HepG2 (cell line): ENCODE measurements around the gene RMND5A. TPM values are rescaled to one million over a fixed set of nuclear protein-coding genes. Genes with fewer than 3 reads are reported as not detected.
A peak's percentile ranks its signal among the peaks of the same experiment; 100 is the strongest.

Experiments
- ATAC-seq: fragments of 200-7000 bp; cut with Tn5 transposase; 3 replicates; pipeline ENCODE4 v1.9.1; 2020; ENCODE audit warnings: mild to moderate bottlenecking, moderate library complexity
- BruUV-seq: library from RNA; stranded (reverse); fragments of 400-500 nt; replicated peaks from 2 replicates; lab custom pipeline; 2021; lab: Mats Ljungman, UMichigan
- CTCF ChIA-PET: fragments of 300-600 bp; formaldehyde crosslinking; extraction: SDS; loops from one replicate; lab custom pipeline; 2021; ENCODE audit warnings: low total read pairs, inconsistent platforms, low intra/inter-chr PET ratio; lab: Yijun Ruan, JAX
- POLR2A ChIA-PET: fragments of 350-600 bp; sonication (Branson Sonifier 250); formaldehyde crosslinking; loops from one replicate; lab custom pipeline; 2020; ENCODE audit warnings: antibody characterized with exemption, inconsistent platforms; lab: Yijun Ruan, JAX
- DNase-seq: peaks from one replicate; pipeline ENCODE4 v3.0.0-alpha.2; 2015; ENCODE audit warnings: low spot score
- FAIRE-seq: peaks from 3 replicates; lab custom pipeline; 2011; peaks lifted over from hg19 to GRCh38; lab: Jason Lieb, UNC
- H2AFZ ChIP-seq: one replicate; pipeline ENCODE4 v1.6.1; 2011; ENCODE audit warnings: low read length, inconsistent platforms
- H3K27ac ChIP-seq: fragments of 300-600 bp; 3 replicates; pipeline ENCODE4 v1.8.0; 2011; ENCODE audit warnings: mixed run types, mild to moderate bottlenecking, mixed read lengths, low read length, inconsistent platforms; ENCODE audit not compliant: insufficient read depth; ENCODE audit errors: extremely low read length
- H3K27me3 ChIP-seq, 2 experiments: fragments of 200-600 bp in 1 of 2; 2 replicates in 1 of 2; 3 replicates in 1 of 2; pipeline versions ENCODE4 v1.6.0 to v1.8.0; 2011; ENCODE audit warnings: low read length in 2 of 2, mild to moderate bottlenecking in 2 of 2, moderate library complexity in 2 of 2, inconsistent platforms in 1 of 2; ENCODE audit not compliant: insufficient read depth in 2 of 2, control insufficient read depth in 1 of 2
- H3K36me3 ChIP-seq, 2 experiments: fragments of 200-600 bp in 1 of 2; replicated peaks in 1 of 2; 2 replicates in 1 of 2; 3 replicates in 1 of 2; pipeline versions ENCODE4 v1.5.1 to v1.8.0; 2011; ENCODE audit warnings: low read length in 2 of 2, inconsistent platforms in 1 of 2; ENCODE audit not compliant: insufficient read depth in 2 of 2, control insufficient read depth in 1 of 2
- H3K4me1 ChIP-seq: 2 replicates; pipeline ENCODE4 v1.5.1; 2012; ENCODE audit warnings: low read length, inconsistent platforms; ENCODE audit not compliant: insufficient read depth
- H3K4me2 ChIP-seq: 2 replicates; pipeline ENCODE4 v1.6.0; 2011; ENCODE audit warnings: low read depth, low read length, inconsistent platforms
- H3K4me3 ChIP-seq, 3 experiments: fragments of 200-600 bp in 1 of 3; sonication (generic), shearing (Covaris generic) in 1 of 3; replicated peaks in 1 of 3; 2 replicates each; pipeline ENCODE4 v1.5.1; 2011 to 2016; ENCODE audit warnings: low read length in 3 of 3, inconsistent platforms in 2 of 3, low read depth in 2 of 3, mild to moderate bottlenecking in 2 of 3, control low read depth in 1 of 3, mixed read lengths in 1 of 3; ENCODE audit not compliant: insufficient read depth in 1 of 3
- H3K79me2 ChIP-seq: one replicate; pipeline ENCODE4 v1.6.1; 2011; ENCODE audit warnings: low read length, inconsistent platforms; ENCODE audit not compliant: insufficient read depth
- H3K9ac ChIP-seq: 2 replicates; pipeline ENCODE4 v1.6.0; 2011; ENCODE audit warnings: mild to moderate bottlenecking, low read depth, low read length, inconsistent platforms; ENCODE audit not compliant: insufficient read depth
- H3K9me3 ChIP-seq: 2 replicates; pipeline ENCODE4 v1.5.1; 2012; ENCODE audit warnings: mild to moderate bottlenecking, low read length
- H4K20me1 ChIP-seq: 2 replicates; pipeline ENCODE4 v1.6.0; 2011; ENCODE audit warnings: inconsistent platforms, mild to moderate bottlenecking, low read length, moderate library complexity; ENCODE audit not compliant: insufficient read depth
- ARNTL ChIP-seq: sonication (generic); formaldehyde crosslinking; IDR thresholded peaks from 2 replicates; pipeline ENCODE4 v1.4.0; 2020; ENCODE audit warnings: mild to moderate bottlenecking, missing genetic modification reagents
- RBM22 ChIP-seq: fragments of 200-400 bp; formaldehyde crosslinking; optimal IDR thresholded peaks from 2 replicates; pipeline ENCODE3; 2017; ENCODE audit warnings: mild to moderate bottlenecking, low read length, moderate library complexity
- TAF1 ChIP-seq: sonication (generic); formaldehyde crosslinking; IDR thresholded peaks from 2 replicates; pipeline ENCODE4 v1.4.0; 2020; ENCODE audit warnings: missing genetic modification reagents
- ZBTB8A ChIP-seq: sonication (generic); formaldehyde crosslinking; IDR thresholded peaks from 2 replicates; pipeline ENCODE4 v1.4.0; 2020; ENCODE audit warnings: mild to moderate bottlenecking, low read depth, missing genetic modification reagents, borderline replicate concordance
- ZNF337 ChIP-seq: sonication (generic); formaldehyde crosslinking; IDR thresholded peaks from 2 replicates; pipeline ENCODE4 v1.5.1; 2020; ENCODE audit warnings: missing genetic modification reagents, low read depth, mild to moderate bottlenecking, borderline replicate concordance
- ZNF569 ChIP-seq: sonication (generic); formaldehyde crosslinking; IDR thresholded peaks from 2 replicates; pipeline ENCODE4 v1.5.0; 2020; ENCODE audit warnings: mild to moderate bottlenecking, missing genetic modification reagents, moderate library complexity, borderline replicate concordance
- WGBS: methylation state at CpG from one replicate; pipeline ENCODE4 v1.1.6; 2017; ENCODE audit warnings: low lambda C conversion rate; 5-methylcytosine and 5-hydroxymethylcytosine counted together
- in situ Hi-C: cut with HindIII; loops from 2 replicates; pipeline ENCODE4 v1.10.0; 2017; ENCODE audit warnings: low pct_unique_long_range_greater_than_20kb; ENCODE audit not compliant: extremely low pct_ligation_motif_present
- intact Hi-C: fragments of 100-400 bp; cut with micrococcal nuclease; formaldehyde crosslinking; loops from one replicate; pipeline ENCODE4 v1.10.0; 2022; ENCODE audit not compliant: unreplicated experiment
- polyA plus RNA-seq, 8 experiments: library from polyadenylated mRNA; depleted of rRNA in 3 of 8; stranded (reverse) in 7 of 8; unstranded in 1 of 8; fragments of >200 nt; fragmentation: Illumina TruSeq in 4 of 8; extraction: Trizol in 4 of 8; gene quantifications; 2 replicates each; pipeline versions ENCODE4 v1.2.1 to v1.2.3, GENCODE V29; 2011 to 2016; ENCODE audit warnings: low read depth in 4 of 8, missing spikeins in 1 of 8, mixed read lengths in 1 of 8; ENCODE audit not compliant: insufficient read depth in 1 of 8
- total RNA-seq, 5 experiments: library from RNA; depleted of rRNA; stranded (reverse); fragments of >200 nt; fragmentation: Illumina TruSeq; extraction: Trizol; gene quantifications; 2 replicates each; pipeline ENCODE4 v1.2.3, GENCODE V29; 2016; ENCODE audit warnings: low read depth in 1 of 5

Gene RMND5A
- total and polyA plus RNA-seq, 2 of the 13 experiments (the other 11 are each of a cell fraction or from before 2014, with no cell fraction given) = 31.0 to 66.4 TPM

DNA sequence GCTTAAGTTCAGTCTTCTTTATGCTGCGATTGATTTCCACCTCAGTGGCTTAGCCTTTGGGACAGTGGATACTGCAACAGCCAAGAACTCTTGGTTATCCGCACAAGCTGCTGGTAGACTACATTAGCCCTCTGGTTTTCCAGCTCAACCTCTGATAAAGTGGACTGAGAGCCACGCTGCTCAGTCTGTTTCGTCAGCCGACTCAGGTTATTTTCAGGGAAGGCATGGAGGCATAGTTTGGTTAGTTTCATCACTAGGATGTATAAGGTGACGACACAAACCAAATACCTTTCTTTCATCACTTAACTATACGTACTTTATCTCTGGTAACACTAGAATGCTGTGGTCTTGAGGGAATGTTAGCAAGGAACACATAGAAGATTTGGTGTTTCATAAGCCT is 56.4 kb downstream of the RMND5A start:
- BruUV-seq = no TSS peak
- FAIRE-seq = no peak
- H3K27me3 ChIP-seq = no peaks in the 10 kb centered on the region

DNA sequence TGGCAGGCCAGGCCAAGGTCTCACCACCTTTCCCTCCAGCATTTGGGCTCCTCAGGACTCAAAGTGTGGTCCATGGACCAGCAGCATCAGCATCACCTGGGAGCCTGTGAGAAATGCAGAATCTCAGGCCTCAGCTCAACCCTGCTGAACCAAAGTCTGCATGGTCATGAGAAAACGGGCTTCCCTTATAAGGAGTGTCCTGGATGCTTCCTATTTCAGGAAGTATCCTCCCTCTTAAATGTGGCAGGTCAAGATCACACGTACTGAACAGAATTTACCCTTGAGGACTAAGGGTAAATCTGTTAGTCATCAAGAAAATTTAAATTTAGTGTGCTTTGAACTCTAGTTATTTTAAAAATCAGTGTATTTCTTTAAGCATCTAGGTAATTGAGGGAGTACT is 58.9 kb downstream of the RMND5A start:
- DNase-seq (no peak), ATAC-seq (peak; percentile 13), FAIRE-seq (no peak)
- Histone ChIP-seq H4K20me1 (no peaks in the 10 kb centered on the region), H2AFZ (no peak overlapping the region), H3K9ac (no peak overlapping the region), H3K4me3 (no peak overlapping the region), H3K4me2 (no peak overlapping the region), H3K4me1 (no peaks in the 10 kb centered on the region), H3K27ac (no peak overlapping the region), H3K9me3 (no peaks in the 10 kb centered on the region), H3K36me3 (peaks cover 6 to 21% of the 10 kb centered on the region in 2 experiments), H3K27me3 (0 out of 5 replicates have a peak, but pooled peaks cover 0 to 3% of the 10 kb centered on the region in 2 experiments), H3K79me2 (no peaks in the 10 kb centered on the region)
- POLR2A ChIA-PET = no interaction called here
- intact Hi-C loops (no loop called here), in situ Hi-C loops (no loop called here)
- no TSS peak for BruUV-seq
- CTCF ChIA-PET = no interaction called here
- WGBS = 40% methylated on average over 2 of the region's 2 CpGs
- no peak for TF ChIP-seq ZNF569 (CRISPR knock-in tag)
- no peak for TF ChIP-seq ARNTL (CRISPR knock-in tag)
- no peak for TF ChIP-seq ZNF337
- TF ChIP-seq TAF1 = no peak
- TF ChIP-seq RBM22 = peak; percentile 47

More for the DNA sequence above, 56.4 kb downstream of the RMND5A start:
- H3K4me3 ChIP-seq = no peak overlapping the region
- no peak overlapping the region for H3K27ac ChIP-seq
- TF ChIP-seq ZBTB8A (CRISPR knock-in tag) = no peak
- peak; percentile 80 for TF ChIP-seq RBM22
- H3K36me3 ChIP-seq = peaks cover 14 to 43% of the 10 kb centered on the region in 2 experiments
- 96% methylated on average over 7 of the region's 7 CpGs for WGBS
- ChIA-PET CTCF (no interaction called here), POLR2A (no interaction called here)
- H3K79me2 ChIP-seq = no peaks in the 10 kb centered on the region
- H2AFZ ChIP-seq = no peak overlapping the region
- ATAC-seq (no peak), DNase-seq (no peak)
- no peaks in the 10 kb centered on the region for H4K20me1 ChIP-seq
- in situ Hi-C loops = no loop called here
- intact Hi-C loops = no loop called here
- no peak overlapping the region for H3K9ac ChIP-seq
- no peak overlapping the region for H3K4me2 ChIP-seq
- no peaks in the 10 kb centered on the region for H3K9me3 ChIP-seq
- peaks cover 11% of the 10 kb centered on the region for H3K4me1 ChIP-seq
